PC-3 (cell line): Measurements from ENCODE around the gene ADGRG1. TPM values are rescaled to one million over a fixed set of nuclear protein-coding genes. Genes with fewer than 3 reads are reported as not detected.

Experiments used
- ATAC-seq: fragments of 200-7000 bp; cut with Tn5 transposase; 2 replicates; pipeline ENCODE4 v1.9.1; 2020; ENCODE audit warnings: mild to moderate bottlenecking, moderate library complexity
- BruUV-seq: library from RNA; stranded (reverse); fragments of 400-500 nt; replicated peaks from 2 replicates; lab custom pipeline; 2021; lab: Mats Ljungman, UMichigan
- CTCF ChIA-PET: fragments of 300-600 bp; sonication (Branson Sonifier 250); formaldehyde crosslinking; loops from one replicate; lab custom pipeline; 2022; ENCODE audit warnings: antibody characterized with exemption; lab: Charles Lee
- POLR2A ChIA-PET: fragments of 300-600 bp; sonication (Branson Sonifier 250); formaldehyde crosslinking; loops from one replicate; lab custom pipeline; 2022; ENCODE audit warnings: antibody characterized with exemption; ENCODE audit not compliant: unreplicated experiment; lab: Charles Lee
- DNase-seq: peaks from one replicate; pipeline ENCODE4 v3.0.0-alpha.2; 2015
- H2AFZ ChIP-seq: fragments of 300-600 bp; sonication (generic); 2 replicates; pipeline ENCODE4 v1.6.0; 2016; ENCODE audit warnings: antibody characterized with exemption, low read length
- H3F3A ChIP-seq: fragments of 300-600 bp; sonication (generic); one replicate; pipeline ENCODE4 v1.6.0; 2017; ENCODE audit warnings: antibody characterized with exemption, low read length, control low read depth, mild to moderate bottlenecking; ENCODE audit not compliant: unreplicated experiment
- H3K27ac ChIP-seq: fragments of 300-600 bp; sonication (generic); 2 replicates; pipeline ENCODE4 v1.5.1; 2016; ENCODE audit warnings: mild to moderate bottlenecking, low read length
- H3K27me3 ChIP-seq: fragments of 300-600 bp; sonication (generic); 2 replicates; pipeline ENCODE4 v1.6.1; 2016; ENCODE audit warnings: low read length, mixed read lengths
- H3K36me3 ChIP-seq: fragments of 300-600 bp; sonication (generic); 2 replicates; pipeline ENCODE4 v1.6.1; 2016; ENCODE audit warnings: low read depth, mixed run types, low read length, mixed read lengths
- H3K4me1 ChIP-seq: fragments of 300-600 bp; sonication (generic); 2 replicates; pipeline ENCODE4 v1.5.1; 2016; ENCODE audit warnings: low read length; ENCODE audit not compliant: insufficient read depth
- H3K4me2 ChIP-seq: fragments of 300-600 bp; sonication (generic); 2 replicates; pipeline ENCODE4 v1.6.0; 2016; ENCODE audit warnings: low read length
- H3K4me3 ChIP-seq: fragments of 300-600 bp; sonication (generic); 2 replicates; pipeline ENCODE4 v1.5.1; 2016; ENCODE audit warnings: mild to moderate bottlenecking, low read length, mixed read lengths
- H3K79me2 ChIP-seq: fragments of 300-600 bp; sonication (generic); 2 replicates; pipeline ENCODE4 v1.6.1; 2017; ENCODE audit warnings: low read length, mixed read lengths
- H3K9ac ChIP-seq: fragments of 300-600 bp; sonication (generic); 2 replicates; pipeline ENCODE4 v1.6.0; 2016; ENCODE audit warnings: mild to moderate bottlenecking, low read length
- H3K9me2 ChIP-seq: fragments of 300-600 bp; sonication (generic); replicated peaks from 2 replicates; pipeline ENCODE4 v1.6.1; 2016; ENCODE audit warnings: mixed run types, low read length, mixed read lengths
- H3K9me3 ChIP-seq: fragments of 300-600 bp; sonication (generic); 2 replicates; pipeline ENCODE4 v1.6.1; 2016; ENCODE audit warnings: low read length, mixed read lengths
- H4K20me1 ChIP-seq: fragments of 300-600 bp; sonication (generic); 2 replicates; pipeline ENCODE4 v1.6.1; 2016; ENCODE audit warnings: low read length, mixed read lengths
- EZH2 ChIP-seq: fragments of 300-600 bp; sonication (generic); IDR thresholded peaks from one replicate; pipeline ENCODE4 v1.6.1; 2017; ENCODE audit warnings: antibody characterized with exemption, mild to moderate bottlenecking, low read length; ENCODE audit not compliant: unreplicated experiment
- EZH2phosphoT487 ChIP-seq: fragments of 300-600 bp; sonication (generic); IDR thresholded peaks from 2 replicates; pipeline ENCODE4 v1.6.1; 2018; ENCODE audit warnings: mild to moderate bottlenecking, antibody characterized with exemption, low read length, borderline replicate concordance
- intact Hi-C: fragments of 100-400 bp; cut with micrococcal nuclease; formaldehyde crosslinking; loops from 2 replicates; pipeline ENCODE4 v1.9.0; 2023
- total RNA-seq: library from RNA; depleted of rRNA; stranded (reverse); fragments of >200 nt; gene quantifications from 2 replicates; pipeline ENCODE4 v1.2.3, GENCODE V29; 2014
- TF ChIP-seq, protein P1 (sequence below): fragments of 300-600 bp; sonication (generic); conservative IDR thresholded peaks from 2 replicates; pipeline ENCODE4 v1.5.1; 2017; ENCODE audit warnings: antibody characterized with exemption, low read depth, mild to moderate bottlenecking, low read length

The ADGRG1 gene
- total RNA-seq, 1 experiment from 2014 or later: 33.7 TPM

DNA sequence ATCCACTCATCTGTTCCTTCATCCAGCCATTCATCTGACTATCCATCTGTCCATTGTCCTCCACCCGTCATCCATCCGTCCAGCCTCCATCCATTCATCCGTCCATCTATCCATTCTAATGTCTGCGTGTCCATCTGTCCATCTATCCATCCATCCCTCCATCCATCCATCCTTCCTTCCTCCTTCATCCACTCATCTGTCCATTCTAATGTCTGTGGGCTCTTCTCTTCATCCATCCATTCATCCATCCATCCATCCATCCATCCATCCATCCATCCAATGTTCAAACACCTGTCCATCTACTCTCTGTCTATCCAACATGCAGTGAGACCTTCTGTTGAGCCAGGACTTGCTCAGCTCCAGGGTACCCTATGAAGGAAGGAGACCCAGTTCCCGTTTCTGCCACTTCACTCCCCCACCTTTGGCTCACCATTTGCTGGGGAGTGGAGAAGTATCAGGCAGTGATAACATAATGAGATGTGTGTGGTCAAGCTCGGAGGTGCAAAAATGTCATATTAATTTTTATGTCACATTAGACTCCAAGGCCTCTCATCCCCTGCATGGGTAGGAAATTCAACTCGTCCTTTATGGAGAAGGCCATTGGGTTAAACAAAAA lies 36.5 kb upstream of the ADGRG1 start:
- Histone ChIP-seq H3K36me3 (no peaks in the 10 kb centered on the region), H3K79me2 (no peaks in the 10 kb centered on the region), H3F3A (no peaks in the 10 kb centered on the region), H3K27me3 (no peaks in the 10 kb centered on the region), H4K20me1 (no peaks in the 10 kb centered on the region), H2AFZ (no peak overlapping the region), H3K9ac (no peak overlapping the region), H3K4me3 (no peak overlapping the region), H3K9me2 (no peaks in the 10 kb centered on the region), H3K4me2 (peak overlapping the region; percentile 92; the same call in 1 of the 2 replicates), H3K4me1 (peaks cover 16% of the 10 kb centered on the region), H3K9me3 (no peaks in the 10 kb centered on the region), H3K27ac (peak overlapping the region; percentile 99)
- no TSS peak for BruUV-seq
- ChIA-PET CTCF (interaction anchor here (1.2 kb wide), 3 partner anchors 52 to 58 kb away, joined by 4 to 16 read pairs (median 5); no protein-coding TSS in a partner anchor), POLR2A (no interaction called here)
- intact Hi-C loops: loop anchor here (1.0 to 5.0 kb wide), 5 partner anchors 8 to 130 kb away; partner anchors contain the start of gene ADGRG1
- no peak for ATAC-seq
- no peak for DNase-seq
- TF ChIP-seq EZH2phosphoT487 (no peak), EZH2 (no peak)
- TF ChIP-seq, protein P1, sequence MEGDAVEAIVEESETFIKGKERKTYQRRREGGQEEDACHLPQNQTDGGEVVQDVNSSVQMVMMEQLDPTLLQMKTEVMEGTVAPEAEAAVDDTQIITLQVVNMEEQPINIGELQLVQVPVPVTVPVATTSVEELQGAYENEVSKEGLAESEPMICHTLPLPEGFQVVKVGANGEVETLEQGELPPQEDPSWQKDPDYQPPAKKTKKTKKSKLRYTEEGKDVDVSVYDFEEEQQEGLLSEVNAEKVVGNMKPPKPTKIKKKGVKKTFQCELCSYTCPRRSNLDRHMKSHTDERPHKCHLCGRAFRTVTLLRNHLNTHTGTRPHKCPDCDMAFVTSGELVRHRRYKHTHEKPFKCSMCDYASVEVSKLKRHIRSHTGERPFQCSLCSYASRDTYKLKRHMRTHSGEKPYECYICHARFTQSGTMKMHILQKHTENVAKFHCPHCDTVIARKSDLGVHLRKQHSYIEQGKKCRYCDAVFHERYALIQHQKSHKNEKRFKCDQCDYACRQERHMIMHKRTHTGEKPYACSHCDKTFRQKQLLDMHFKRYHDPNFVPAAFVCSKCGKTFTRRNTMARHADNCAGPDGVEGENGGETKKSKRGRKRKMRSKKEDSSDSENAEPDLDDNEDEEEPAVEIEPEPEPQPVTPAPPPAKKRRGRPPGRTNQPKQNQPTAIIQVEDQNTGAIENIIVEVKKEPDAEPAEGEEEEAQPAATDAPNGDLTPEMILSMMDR: no peak

DNA sequence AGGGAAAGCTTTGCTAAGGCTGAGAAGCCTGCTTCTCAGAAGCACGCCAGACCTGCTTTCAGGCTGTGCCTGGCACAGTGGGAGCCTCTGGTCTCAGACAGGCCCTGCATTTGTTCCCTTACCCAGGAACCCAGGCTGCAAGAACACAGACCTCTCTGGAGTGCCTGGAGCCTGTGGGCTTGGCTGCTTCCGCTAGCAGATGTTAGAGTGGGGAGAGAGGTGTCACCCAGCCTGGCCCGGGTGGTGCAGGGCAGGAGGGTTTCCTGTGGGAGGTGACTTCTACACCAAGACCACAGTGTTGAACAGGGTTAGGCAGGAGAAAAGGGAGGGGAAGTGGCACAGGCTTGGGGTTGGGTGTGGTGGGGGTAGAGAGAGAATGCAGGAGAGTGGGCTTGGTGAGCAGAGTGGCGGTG lies 35.8 kb upstream of the ADGRG1 start:
- H4K20me1 ChIP-seq: no peaks in the 10 kb centered on the region
- no peaks in the 10 kb centered on the region for H3K27me3 ChIP-seq
- no peaks in the 10 kb centered on the region for H3K9me2 ChIP-seq
- no peaks in the 10 kb centered on the region for H3K79me2 ChIP-seq
- H3K36me3 ChIP-seq: no peaks in the 10 kb centered on the region
- H3F3A ChIP-seq: no peaks in the 10 kb centered on the region
- peaks cover 16% of the 10 kb centered on the region for H3K4me1 ChIP-seq
- CTCF ChIA-PET: no interaction called here
- ATAC-seq (no peak), DNase-seq (no peak)
- H3K4me2 ChIP-seq: no peak overlapping the region
- POLR2A ChIA-PET: no interaction called here
- BruUV-seq: no TSS peak
- H3K9ac ChIP-seq: no peak overlapping the region
- H3K9me3 ChIP-seq: no peaks in the 10 kb centered on the region
- intact Hi-C loops: loop anchor here (5.0 kb wide), 1 partner anchor 130 kb away; no protein-coding TSS in a partner anchor
- no peak overlapping the region for H3K27ac ChIP-seq
- TF ChIP-seq EZH2phosphoT487: no peak
- TF ChIP-seq, protein P1: no peak
- TF ChIP-seq EZH2: no peak
- H3K4me3 ChIP-seq: no peak overlapping the region
- H2AFZ ChIP-seq: no peak overlapping the region

DNA sequence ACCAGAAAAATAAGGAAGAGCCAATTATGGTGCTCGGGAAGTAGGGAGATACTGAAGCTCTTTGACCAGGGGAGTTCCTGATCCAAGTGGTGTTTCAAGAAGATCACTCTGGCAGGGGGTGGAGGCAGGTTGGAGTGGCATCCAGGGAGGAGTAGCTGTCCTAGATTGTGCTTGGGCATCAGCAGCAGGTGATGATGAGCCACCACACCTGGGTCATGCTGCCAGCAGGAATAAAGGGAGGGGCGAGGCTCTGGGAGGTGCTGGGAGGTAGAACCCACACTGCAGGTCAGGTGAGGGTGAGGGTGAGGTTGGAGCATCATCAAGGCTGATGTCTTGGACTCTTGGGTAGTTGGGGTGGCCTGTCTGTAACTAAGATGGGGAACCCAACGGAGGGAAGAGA lies 35.4 kb upstream of the ADGRG1 start:
- Histone ChIP-seq H3K27ac (no peak overlapping the region), H3K9me3 (no peaks in the 10 kb centered on the region), H3K4me1 (peaks cover 16% of the 10 kb centered on the region), H3K9ac (no peak overlapping the region), H3K36me3 (no peaks in the 10 kb centered on the region), H4K20me1 (no peaks in the 10 kb centered on the region), H3K9me2 (no peaks in the 10 kb centered on the region), H3K4me3 (no peak overlapping the region), H3K27me3 (no peaks in the 10 kb centered on the region), H2AFZ (no peak overlapping the region), H3K79me2 (no peaks in the 10 kb centered on the region), H3F3A (no peaks in the 10 kb centered on the region), H3K4me2 (no peak overlapping the region)
- TF ChIP-seq EZH2phosphoT487 (no peak), EZH2 (no peak)
- TF ChIP-seq, protein P1: no peak
- ChIA-PET POLR2A (no interaction called here), CTCF (no interaction called here)
- BruUV-seq: no TSS peak
- ATAC-seq (no peak), DNase-seq (no peak)
- intact Hi-C loops: loop anchor here (5.0 kb wide), 1 partner anchor 129 kb away; no protein-coding TSS in a partner anchor
